GM21381 (cell line): ENCODE data around the gene DNPEP.

Experiments used
- ATAC-seq: cut with Tn5 transposase; IDR thresholded peaks from one replicate; pipeline ENCODE4 v1.9.1; 2021; ENCODE audit warnings: mild to moderate bottlenecking, moderate library complexity; ENCODE audit not compliant: unreplicated experiment

The DNPEP gene

GRCh38 chr2:219368690-219369191 is 19.0 kb downstream of the DNPEP start:
- no peak for ATAC-seq

- ATAC-seq = peak; percentile 84
These were observed 25.1 kb downstream of the DNPEP start for GRCh38 chr2:219362524-219363164.

DNA sequence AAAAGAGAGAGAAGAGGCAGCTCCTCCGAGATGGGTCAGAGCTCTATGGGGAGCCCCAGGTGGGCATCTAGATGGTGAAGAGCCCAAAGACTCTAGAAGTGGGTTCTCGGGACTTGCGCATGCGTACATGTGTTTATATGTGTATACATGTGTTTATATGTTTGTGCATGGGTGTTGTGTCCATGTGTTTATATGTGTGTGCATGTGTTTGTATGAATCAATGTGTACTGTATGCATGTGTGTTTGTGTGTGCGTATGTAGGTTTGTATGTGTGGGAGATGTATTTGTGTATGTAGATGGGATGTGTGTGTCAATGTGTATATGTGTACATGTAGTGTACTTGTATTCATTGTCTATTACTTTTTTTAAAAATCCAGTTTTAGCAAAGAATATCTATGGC is 25.6 kb downstream of the DNPEP start:
- ATAC-seq = no peak

DNA sequence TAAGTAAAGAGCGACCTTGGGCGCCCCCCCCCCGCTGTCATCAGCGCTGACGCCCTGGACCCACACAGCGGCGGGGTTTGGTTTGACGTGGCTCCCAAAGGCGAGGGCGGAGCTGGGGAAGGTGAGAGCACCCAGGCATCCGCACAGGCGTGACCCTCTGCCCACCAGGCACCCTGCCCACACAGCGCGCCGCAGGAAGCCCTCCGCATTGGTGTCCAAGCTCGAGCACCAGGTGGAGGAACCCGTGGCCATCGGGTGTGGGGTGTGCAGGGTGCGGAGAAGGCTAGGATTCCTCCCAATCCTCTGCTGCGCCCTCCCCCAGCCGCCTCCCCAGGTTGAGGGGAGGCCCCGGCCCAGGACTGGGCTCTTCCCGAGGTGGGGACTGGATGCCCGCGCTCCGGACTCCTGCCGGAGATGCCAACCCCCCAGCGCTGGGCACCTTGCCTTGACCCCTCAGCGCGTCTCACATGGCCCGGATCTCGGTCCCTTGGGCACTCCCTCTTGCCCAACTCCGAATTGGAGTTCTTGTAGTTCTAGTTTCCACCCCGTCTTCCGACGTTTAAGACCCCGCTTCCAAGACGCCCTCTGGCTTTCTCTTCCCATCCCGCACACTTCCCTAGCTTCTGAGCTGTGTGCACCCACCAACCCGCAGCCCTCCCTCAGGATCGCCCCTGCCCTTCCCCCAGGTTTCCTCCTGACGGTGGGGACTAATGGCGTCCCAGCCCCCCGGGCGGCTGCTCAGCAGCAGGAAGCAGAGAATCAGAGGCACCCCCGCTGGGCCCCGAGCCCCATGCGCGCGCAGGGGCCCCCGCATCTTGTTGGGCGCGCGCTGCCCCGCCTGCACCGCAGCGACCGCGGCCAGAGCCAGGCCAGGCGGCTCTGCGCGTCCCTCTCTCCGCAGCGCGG is 29.3 kb downstream of the DNPEP start:
- no peak for ATAC-seq

DNA sequence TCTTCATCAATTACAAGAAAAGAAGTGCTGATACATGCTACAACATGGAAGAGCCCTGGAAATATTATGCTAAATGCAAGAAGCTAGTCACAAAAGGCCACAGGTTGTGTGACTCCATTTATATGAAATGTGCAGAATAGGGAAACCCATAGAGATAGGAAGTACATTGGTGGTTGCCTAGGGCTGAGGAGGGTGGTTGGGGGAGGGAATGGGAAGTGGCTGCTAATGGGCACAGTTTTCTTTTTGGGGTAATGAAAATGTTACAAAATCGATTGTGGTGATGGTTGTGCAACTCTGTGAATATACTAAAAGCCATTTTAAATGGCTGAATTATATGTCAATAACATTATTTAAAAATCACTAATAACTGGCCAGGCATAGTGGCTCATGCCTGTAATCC is 30.9 kb downstream of the DNPEP start:
- ATAC-seq = no peak

DNA sequence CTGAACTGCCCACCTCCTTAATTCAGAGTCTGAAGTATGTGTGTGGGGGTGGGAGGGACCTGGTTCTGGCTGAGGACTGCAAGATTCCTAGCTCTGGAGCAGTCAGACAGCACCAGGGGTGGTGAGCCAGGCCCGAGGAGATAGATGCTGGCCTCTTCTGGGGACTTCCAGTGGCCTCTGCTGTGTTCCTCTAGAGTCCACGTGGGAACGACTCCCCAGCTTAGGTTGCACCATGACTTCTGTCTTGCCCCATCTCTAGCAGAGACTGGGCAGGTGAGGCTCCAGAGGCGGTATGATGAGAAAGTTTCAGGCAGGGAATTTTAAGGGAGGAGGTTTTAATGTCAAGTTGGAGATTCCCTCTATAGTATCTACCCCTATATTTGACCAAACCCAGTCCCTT is 33.1 kb downstream of the DNPEP start:
- ATAC-seq = no peak

DNA sequence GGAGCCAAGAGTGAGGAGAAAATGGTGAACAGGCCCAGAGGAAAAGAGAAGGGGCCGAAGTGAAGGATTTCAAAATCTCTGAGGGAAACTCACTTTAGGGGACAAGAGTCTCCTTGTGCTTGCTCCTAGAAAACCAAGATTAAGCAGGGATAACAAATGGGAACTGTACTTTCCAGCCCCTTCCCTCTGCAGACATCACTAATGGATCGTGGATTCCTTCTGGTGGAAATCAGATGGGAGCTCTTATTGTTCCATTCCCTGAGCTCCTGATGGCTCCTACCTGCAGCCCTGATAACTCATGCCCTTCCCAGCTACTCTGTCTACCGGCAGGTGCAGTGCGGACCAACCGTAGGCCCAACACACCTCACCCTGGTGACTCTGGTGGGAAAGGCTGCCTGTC is 34.6 kb downstream of the DNPEP start:
- ATAC-seq = no peak

DNA sequence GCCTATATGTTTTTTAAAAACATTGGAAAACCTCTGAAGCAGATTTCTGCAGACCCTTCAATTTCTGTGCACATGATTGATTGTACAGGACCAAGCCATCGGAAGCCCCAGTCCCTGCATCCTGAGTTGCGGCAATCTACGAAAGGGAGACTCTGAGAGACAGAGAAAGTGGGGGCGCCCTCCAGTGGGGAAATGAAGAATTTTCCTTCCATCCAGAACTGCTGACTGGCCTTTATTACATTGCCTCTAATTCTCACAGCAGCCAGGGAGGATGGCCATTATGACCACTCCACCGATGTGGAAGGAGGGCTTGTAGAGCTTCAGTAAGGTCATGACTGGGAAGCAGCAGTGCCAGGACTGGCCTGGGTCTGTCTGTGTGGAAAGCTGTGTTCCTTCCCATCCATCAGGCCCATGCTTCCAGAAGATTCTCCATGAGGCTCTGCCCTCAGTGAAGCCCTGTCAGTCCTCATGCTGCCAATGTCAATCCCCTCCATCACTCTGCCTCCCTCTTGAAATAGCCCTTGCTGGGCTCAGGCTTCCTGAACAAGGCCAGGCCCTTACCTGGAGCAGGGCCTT is 35.2 kb downstream of the DNPEP start:
- no peak for ATAC-seq

GRCh38 chr2:219350710-219351221 is 36.9 kb downstream of the DNPEP start:
- ATAC-seq = no peak

- ATAC-seq = no peak
These were observed 37.5 kb downstream of the DNPEP start for GRCh38 chr2:219350215-219350614.

DNA sequence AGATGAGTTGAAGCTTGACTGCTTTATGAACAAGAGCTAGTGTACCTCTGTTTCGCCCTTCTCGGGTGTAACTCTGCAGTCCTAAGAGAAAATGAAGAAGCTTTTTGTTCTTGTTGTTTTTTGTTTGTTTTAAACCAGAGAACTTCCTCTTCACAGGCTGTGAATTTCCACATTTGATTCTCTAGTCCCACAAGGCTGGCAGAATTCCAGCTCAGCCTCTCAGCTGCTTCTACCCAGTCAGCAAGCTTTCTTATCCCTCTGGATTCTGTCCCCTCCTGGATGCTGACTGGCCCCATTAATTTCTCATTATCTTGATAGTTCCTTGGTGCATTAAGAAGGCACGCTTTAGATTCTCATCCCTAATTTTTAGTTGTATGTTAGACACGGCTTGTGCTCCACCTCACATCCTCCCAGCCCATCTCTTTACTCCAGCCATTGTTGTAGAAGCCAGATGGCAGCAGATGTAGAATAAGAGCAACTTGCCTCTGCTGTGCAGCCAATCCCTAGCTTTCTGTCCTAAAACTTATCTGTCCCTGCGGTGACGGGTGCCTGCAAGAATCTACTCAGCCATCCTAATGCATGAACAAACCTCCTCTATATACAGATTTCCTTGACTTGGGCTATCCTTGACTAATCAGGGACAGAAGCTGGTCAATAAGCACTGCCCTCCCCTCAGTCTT is 42.8 kb downstream of the DNPEP start:
- ATAC-seq = no peak

- no peak for ATAC-seq
These were observed 52.3 kb downstream of the DNPEP start for GRCh38 chr2:219335373-219335786.

- ATAC-seq = no peak
These were observed 53.6 kb downstream of the DNPEP start for GRCh38 chr2:219334076-219334475.

- ATAC-seq = no peak
These were observed 55.2 kb downstream of the DNPEP start, which contains the start of gene RESP18 for GRCh38 chr2:219332542-219332941. TSS of gene RESP18 (minus strand) at chr2:219332744.

GRCh38 chr2:219331560-219332213 is 56.0 kb downstream of the DNPEP start:
- ATAC-seq = no peak

- no peak for ATAC-seq
These were observed 60.0 kb downstream of the DNPEP start for GRCh38 chr2:219327719-219328118.

DNA sequence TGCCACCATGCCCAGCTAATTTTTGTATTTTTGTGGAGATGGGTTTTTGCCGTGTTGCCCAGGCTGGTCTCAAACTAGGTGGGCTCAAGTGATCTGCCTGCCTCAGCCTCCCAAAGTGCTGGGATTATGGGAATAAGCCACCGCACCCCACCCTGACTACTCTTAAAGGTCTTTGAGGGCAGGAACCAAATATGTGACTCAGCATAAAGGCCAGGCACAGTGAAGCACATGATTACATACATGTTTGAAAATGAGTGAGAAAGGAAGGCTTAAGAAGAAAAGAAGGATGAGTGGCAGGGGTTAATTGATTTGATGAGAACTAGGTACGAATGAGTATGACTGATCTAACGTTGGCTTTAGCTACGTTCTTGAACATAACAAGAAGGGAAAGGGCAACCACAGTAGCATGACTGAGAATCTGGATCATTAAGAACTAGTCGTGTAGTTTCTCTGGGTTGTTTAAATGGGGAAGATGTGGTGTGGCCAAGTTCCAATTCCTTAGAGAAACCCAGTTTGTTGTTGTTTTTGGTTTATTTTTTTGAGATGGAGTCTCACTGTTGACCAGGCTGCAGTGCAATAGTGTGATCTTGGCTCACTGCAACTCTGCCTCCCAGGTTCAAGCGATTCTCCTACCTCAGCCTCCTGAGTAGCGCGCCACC is 61.9 kb downstream of the DNPEP start:
- no peak for ATAC-seq

DNA sequence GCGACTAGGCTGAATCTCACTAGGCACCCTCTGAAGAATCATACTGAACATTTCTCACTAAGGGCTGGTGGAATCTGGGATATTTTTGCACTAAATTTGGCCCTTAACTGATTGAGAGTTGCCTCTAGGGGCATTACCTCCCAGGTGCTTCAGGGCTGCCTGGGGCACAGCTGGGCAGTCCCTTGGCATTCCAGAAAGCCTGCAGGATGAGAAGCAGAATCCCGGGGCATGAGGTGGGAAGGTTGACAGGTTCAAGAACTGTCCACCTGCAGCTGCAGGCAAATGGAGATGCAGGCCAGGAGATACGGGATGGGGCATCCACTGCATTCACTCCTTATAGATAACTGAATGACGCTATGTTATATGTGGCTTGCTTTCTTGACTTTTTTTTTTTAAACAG is 62.6 kb downstream of the DNPEP start:
- ATAC-seq = no peak

GRCh38 chr2:219323434-219323833 is 64.3 kb downstream of the DNPEP start:
- ATAC-seq = no peak
